ENCODE measurements around the gene KCND3.

The KCND3 gene

DNA sequence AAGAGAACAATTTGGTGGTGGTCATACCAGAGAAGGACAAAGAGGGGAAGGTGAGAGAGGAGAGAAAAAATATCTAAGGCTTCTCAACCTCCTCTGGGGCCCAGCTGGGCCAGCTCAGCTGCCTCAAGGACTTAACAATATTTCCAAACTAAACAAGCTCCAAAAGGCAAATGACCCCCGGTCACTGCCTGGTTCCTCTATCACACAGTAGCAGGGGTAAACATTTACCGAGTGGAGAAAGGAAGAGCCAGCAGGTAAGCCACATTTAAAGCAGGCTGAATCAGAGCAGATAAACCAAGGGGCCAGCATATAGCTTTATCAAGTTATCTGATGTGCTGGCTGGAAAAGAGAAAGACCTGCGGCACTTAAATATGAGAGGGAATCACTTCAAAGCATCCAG is 102.1 kb downstream of the KCND3 start:
- Histone ChIP-seq H3K27ac (no peak overlapping the region), H3K4me2 (no peak overlapping the region), H3K36me3 (no peaks in the 10 kb centered on the region), H3K9ac (no peak overlapping the region), H3K4me3 (no peak overlapping the region), H3K27me3 (no peaks in the 10 kb centered on the region), H3K4me1 (peaks cover 16% of the 10 kb centered on the region; the same call in 1 of the 2 replicates), H3K9me3 (no peaks in the 10 kb centered on the region), H4K20me1 (no peaks in the 10 kb centered on the region)
- no peak for TF ChIP-seq Cebpa-rat (IDR thresholded peaks at IDR 0.05)

DNA sequence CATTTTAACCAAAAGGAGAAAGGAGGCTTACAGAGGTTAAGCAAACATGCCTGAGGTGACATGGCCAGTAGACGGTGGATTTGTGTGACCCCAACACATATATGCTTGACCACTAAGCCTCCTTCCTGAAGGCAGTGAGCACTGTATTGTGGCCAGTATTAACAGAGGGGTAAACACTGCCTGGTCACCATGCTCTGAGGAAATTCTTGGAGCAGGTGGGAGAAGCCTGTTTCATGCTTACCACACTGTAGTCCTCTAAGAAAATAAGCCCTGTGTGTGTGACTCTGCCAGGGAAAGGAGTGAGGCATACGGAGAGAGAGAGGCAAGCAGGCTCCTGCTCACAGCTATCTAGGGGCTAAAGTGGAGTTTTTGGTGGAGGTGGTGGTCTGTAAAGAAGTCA is 102.7 kb downstream of the KCND3 start:
- H3K4me3 ChIP-seq = no peak overlapping the region
- no peak for TF ChIP-seq Cebpa-rat (IDR thresholded peaks at IDR 0.05)
- H4K20me1 ChIP-seq = no peaks in the 10 kb centered on the region
- no peaks in the 10 kb centered on the region for H3K9me3 ChIP-seq
- peaks cover 17% of the 10 kb centered on the region; the same call in 1 of the 2 replicates for H3K4me1 ChIP-seq
- H3K36me3 ChIP-seq = no peaks in the 10 kb centered on the region
- H3K27me3 ChIP-seq = no peaks in the 10 kb centered on the region
- H3K9ac ChIP-seq = no peak overlapping the region
- H3K27ac ChIP-seq = no peak overlapping the region
- no peak overlapping the region for H3K4me2 ChIP-seq

GRCh38 chr1:111884772-111885443 is 104.6 kb downstream of the KCND3 start:
- H3K4me3 ChIP-seq = no peak overlapping the region
- H3K27ac ChIP-seq = no peak overlapping the region
- no peak overlapping the region for H3K4me2 ChIP-seq
- H3K27me3 ChIP-seq = no peaks in the 10 kb centered on the region
- no peaks in the 10 kb centered on the region for H4K20me1 ChIP-seq
- peaks cover 17% of the 10 kb centered on the region; the same call in 1 of the 2 replicates for H3K4me1 ChIP-seq
- no peaks in the 10 kb centered on the region for H3K36me3 ChIP-seq
- H3K9ac ChIP-seq = no peak overlapping the region
- H3K9me3 ChIP-seq = no peaks in the 10 kb centered on the region
- TF ChIP-seq Cebpa-rat (IDR thresholded peaks at IDR 0.05) = no peak

DNA sequence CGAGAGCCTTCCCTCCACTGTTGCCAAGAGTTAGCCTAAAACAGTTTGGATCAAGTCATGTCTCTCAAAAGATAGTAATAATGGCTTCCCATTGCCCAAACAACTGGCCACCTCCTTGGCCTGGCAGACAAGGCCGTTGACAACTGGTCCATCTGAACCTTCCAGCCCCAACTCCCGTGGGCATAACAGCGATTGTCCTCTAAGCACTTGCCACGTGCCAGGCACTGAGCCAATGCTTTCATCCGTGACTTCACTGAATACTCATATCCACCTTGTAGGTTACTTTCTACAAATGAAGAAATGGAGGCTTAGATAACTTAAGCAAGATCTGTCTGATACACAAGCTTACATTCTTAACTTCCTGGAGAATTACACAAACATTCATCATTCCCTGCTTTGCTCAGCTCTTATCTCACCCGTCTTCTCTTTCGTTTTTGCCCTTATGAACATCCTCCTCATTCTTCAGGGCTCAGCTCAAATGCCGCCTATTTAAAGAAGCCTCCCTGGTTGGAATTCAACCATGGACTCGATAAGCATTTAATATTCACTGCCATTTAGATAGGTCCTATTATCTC is 106.4 kb downstream of the KCND3 start:
- Histone ChIP-seq H3K27me3 (no peaks in the 10 kb centered on the region), H3K9ac (no peak overlapping the region), H3K36me3 (no peaks in the 10 kb centered on the region), H3K4me2 (peak overlapping the region; percentile 11; the same call in 1 of the 2 replicates), H3K4me1 (peaks cover 9% of the 10 kb centered on the region; the same call in 1 of the 2 replicates), H3K4me3 (no peak overlapping the region), H4K20me1 (no peaks in the 10 kb centered on the region), H3K9me3 (no peaks in the 10 kb centered on the region), H3K27ac (no peak overlapping the region)
- TF ChIP-seq Cebpa-rat (IDR thresholded peaks at IDR 0.05) = no peak

DNA sequence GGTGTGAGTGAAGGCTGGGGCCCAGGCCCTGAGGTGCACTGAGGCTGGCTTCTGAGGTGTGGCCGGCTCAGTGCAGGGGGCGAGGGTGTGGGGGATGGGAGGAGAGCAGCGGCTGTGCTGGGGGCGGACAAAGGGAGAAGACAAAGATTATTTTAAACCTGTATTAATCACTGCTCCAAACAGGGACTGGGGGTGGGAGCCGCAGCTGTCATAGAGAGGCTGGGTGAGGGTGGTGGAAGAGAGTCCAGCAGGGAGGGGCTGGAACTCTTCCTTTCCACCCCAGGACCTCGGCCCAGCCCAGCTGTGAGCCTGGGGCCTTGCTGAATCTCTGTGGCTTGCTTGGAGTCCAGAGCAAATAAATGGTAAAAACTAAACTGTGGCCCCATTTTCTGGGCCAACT is 106.9 kb downstream of the KCND3 start:
- Histone ChIP-seq H3K27ac (no peak overlapping the region), H3K4me2 (peak overlapping the region; percentile 11; the same call in 1 of the 2 replicates), H3K9me3 (no peaks in the 10 kb centered on the region), H3K4me3 (no peak overlapping the region), H3K27me3 (no peaks in the 10 kb centered on the region), H3K4me1 (peaks cover 9% of the 10 kb centered on the region; the same call in 1 of the 2 replicates), H4K20me1 (no peaks in the 10 kb centered on the region), H3K9ac (no peak overlapping the region), H3K36me3 (no peaks in the 10 kb centered on the region)
- no peak for TF ChIP-seq Cebpa-rat (IDR thresholded peaks at IDR 0.05)

- no peaks in the 10 kb centered on the region for H3K36me3 ChIP-seq
- H3K27me3 ChIP-seq = no peaks in the 10 kb centered on the region
- no peaks in the 10 kb centered on the region for H4K20me1 ChIP-seq
- no peak overlapping the region for H3K4me3 ChIP-seq
- no peak for TF ChIP-seq Cebpa-rat (IDR thresholded peaks at IDR 0.05)
- no peak overlapping the region for H3K4me2 ChIP-seq
- no peaks in the 10 kb centered on the region for H3K9me3 ChIP-seq
- H3K27ac ChIP-seq = no peak overlapping the region
- H3K4me1 ChIP-seq = peaks cover 9% of the 10 kb centered on the region; the same call in 1 of the 2 replicates
- H3K9ac ChIP-seq = no peak overlapping the region
These were observed 108.3 kb downstream of the KCND3 start for GRCh38 chr1:111880881-111881837.

- H3K4me2 ChIP-seq = no peak overlapping the region
- TF ChIP-seq Cebpa-rat (IDR thresholded peaks at IDR 0.05) = no peak
- H3K27ac ChIP-seq = no peak overlapping the region
- no peak overlapping the region for H3K9ac ChIP-seq
- H3K4me3 ChIP-seq = no peak overlapping the region
- H3K4me1 ChIP-seq = peaks cover 9% of the 10 kb centered on the region; the same call in 1 of the 2 replicates
- no peaks in the 10 kb centered on the region for H3K27me3 ChIP-seq
- H3K9me3 ChIP-seq = no peaks in the 10 kb centered on the region
- H4K20me1 ChIP-seq = no peaks in the 10 kb centered on the region
- H3K36me3 ChIP-seq = no peaks in the 10 kb centered on the region
These were observed 110.4 kb downstream of the KCND3 start for GRCh38 chr1:111879081-111879480.

DNA sequence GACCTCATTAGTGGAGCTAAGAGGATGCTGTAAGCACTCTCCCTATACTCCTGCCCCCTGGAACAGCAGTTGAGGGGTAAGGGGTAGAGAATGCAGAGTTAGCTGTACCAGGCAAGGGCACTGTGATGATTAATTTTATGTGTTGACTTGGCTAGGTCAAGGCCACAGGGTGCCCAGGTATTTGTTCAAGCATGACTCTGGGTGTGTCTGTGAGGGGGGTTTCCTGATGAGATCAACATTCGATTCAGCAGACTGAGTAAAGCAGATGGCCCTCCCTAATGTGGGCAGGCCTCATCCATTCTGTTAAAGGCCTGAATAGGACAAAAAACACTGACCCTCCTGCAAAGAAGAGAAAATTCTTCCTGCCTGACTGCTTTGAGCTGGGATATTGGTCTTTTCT is 110.8 kb downstream of the KCND3 start:
- H3K27me3 ChIP-seq = no peaks in the 10 kb centered on the region

GRCh38 chr1:111878091-111878490 is 111.4 kb downstream of the KCND3 start:
- Histone ChIP-seq H3K27ac (no peak overlapping the region), H3K4me1 (peaks cover 7% of the 10 kb centered on the region; the same call in 1 of the 2 replicates), H3K36me3 (no peaks in the 10 kb centered on the region), H3K4me2 (no peak overlapping the region), H3K27me3 (no peaks in the 10 kb centered on the region), H4K20me1 (no peaks in the 10 kb centered on the region), H3K9me3 (no peaks in the 10 kb centered on the region), H3K4me3 (no peak overlapping the region), H3K9ac (no peak overlapping the region)
- TF ChIP-seq Cebpa-rat (IDR thresholded peaks at IDR 0.05) = no peak

More for the DNA sequence above, 110.8 kb downstream of the KCND3 start:
- Histone ChIP-seq H3K9ac (no peak overlapping the region), H3K27ac (no peak overlapping the region), H3K9me3 (no peaks in the 10 kb centered on the region), H4K20me1 (no peaks in the 10 kb centered on the region), H3K4me2 (no peak overlapping the region), H3K36me3 (no peaks in the 10 kb centered on the region), H3K4me3 (no peak overlapping the region), H3K4me1 (peaks cover 9% of the 10 kb centered on the region; the same call in 1 of the 2 replicates)
- TF ChIP-seq Cebpa-rat (IDR thresholded peaks at IDR 0.05) = no peak
